Fibroblast of the aortic adventitia (primary cell): ENCODE measurements around the gene LRP1B. TPM values are rescaled to one million over a fixed set of nuclear protein-coding genes. Genes with fewer than 3 reads are reported as not detected.

ENCODE experiments used
- DNase-seq: peaks from one replicate; pipeline ENCODE4 v3.0.0-alpha.2; 2010; ENCODE audit warnings: low read depth
- H3K4me3 ChIP-seq: 2 replicates; pipeline ENCODE4 v1.5.1; 2011; ENCODE audit warnings: low read depth, mild to moderate bottlenecking, control low read depth, low read length, moderate library complexity
- CTCF ChIP-seq: IDR thresholded peaks from 2 replicates; pipeline ENCODE4 v1.5.1; 2011; ENCODE audit warnings: mild to moderate bottlenecking, low read length, control low read depth, inconsistent platforms; ENCODE audit not compliant: insufficient read depth
- total RNA-seq: library from RNA; depleted of rRNA; stranded (reverse); fragments of >200 nt; gene quantifications from 2 replicates; pipeline ENCODE4 v1.2.3, GENCODE V29; 2012; ENCODE audit warnings: low replicate concordance

LRP1B gene
- total RNA-seq, 1 donor: 0.36 TPM

GRCh38 chr2:140718999-140719398 is 1411.8 kb downstream of the LRP1B start:
- H3K4me3 ChIP-seq: no peak overlapping the region
- no peak for DNase-seq
- TF ChIP-seq CTCF: no peak

GRCh38 chr2:140717481-140717880 is 1413.3 kb downstream of the LRP1B start:
- DNase-seq: no peak
- TF ChIP-seq CTCF: no peak
- no peak overlapping the region for H3K4me3 ChIP-seq

- no peak for DNase-seq
- no peak overlapping the region for H3K4me3 ChIP-seq
- TF ChIP-seq CTCF: no peak
These were observed 1416.2 kb downstream of the LRP1B start for GRCh38 chr2:140714586-140714985.

- TF ChIP-seq CTCF: no peak
- H3K4me3 ChIP-seq: no peak overlapping the region
- no peak for DNase-seq
These were observed 1418.9 kb downstream of the LRP1B start for GRCh38 chr2:140711867-140712266.

GRCh38 chr2:140701726-140702125 is 1429.1 kb downstream of the LRP1B start:
- no peak for DNase-seq
- H3K4me3 ChIP-seq: no peak overlapping the region
- no peak for TF ChIP-seq CTCF

GRCh38 chr2:140698636-140699035 is 1432.2 kb downstream of the LRP1B start:
- DNase-seq: peak; percentile 8
- TF ChIP-seq CTCF: no peak
- no peak overlapping the region for H3K4me3 ChIP-seq

GRCh38 chr2:140696449-140696848 is 1434.4 kb downstream of the LRP1B start:
- no peak for TF ChIP-seq CTCF
- no peak overlapping the region for H3K4me3 ChIP-seq
- DNase-seq: no peak
